Neural progenitor cell (in vitro differentiated cells): ENCODE measurements around the gene FAHD1. TPM values are rescaled to one million over a fixed set of nuclear protein-coding genes. Genes with fewer than 3 reads are reported as not detected.

Experiments used
- DNase-seq: peaks from one replicate; pipeline ENCODE4 v3.0.0-alpha.2; 2016; ENCODE audit warnings: low spot score
- H2AFZ ChIP-seq: fragments of 200-600 bp; sonication (generic); replicated peaks from 2 replicates; pipeline ENCODE4 v1.6.1; 2016; ENCODE audit warnings: antibody characterized with exemption
- H3F3A ChIP-seq: fragments of 200-600 bp; sonication (generic); 2 replicates; pipeline ENCODE4 v1.6.1; 2016; ENCODE audit warnings: antibody characterized with exemption, low read depth
- H3K27ac ChIP-seq: fragments of 200-600 bp; sonication (generic); 2 replicates; pipeline ENCODE4 v1.5.1; 2016; ENCODE audit warnings: mild to moderate bottlenecking
- H3K27me3 ChIP-seq: fragments of 200-600 bp; sonication (generic); 2 replicates; pipeline ENCODE4 v1.6.1; 2016; ENCODE audit warnings: mild to moderate bottlenecking, moderate library complexity
- H3K36me3 ChIP-seq: fragments of 200-600 bp; sonication (generic); 2 replicates; pipeline ENCODE4 v1.5.1; 2016
- H3K4me1 ChIP-seq: fragments of 200-600 bp; sonication (generic); 2 replicates; pipeline ENCODE4 v1.6.1; 2016; ENCODE audit warnings: mixed run types
- H3K4me2 ChIP-seq: fragments of 200-600 bp; sonication (generic); 2 replicates; pipeline ENCODE4 v1.6.1; 2016
- H3K4me3 ChIP-seq: fragments of 200-600 bp; sonication (generic); 2 replicates; pipeline ENCODE4 v1.5.1; 2016
- H3K79me2 ChIP-seq: fragments of 200-600 bp; sonication (generic); 2 replicates; pipeline ENCODE4 v1.6.1; 2016; ENCODE audit warnings: low read depth
- H3K9ac ChIP-seq: fragments of 200-600 bp; sonication (generic); 2 replicates; pipeline ENCODE4 v1.6.1; 2016
- H3K9me3 ChIP-seq: fragments of 200-600 bp; sonication (generic); 2 replicates; pipeline ENCODE4 v1.5.1; 2016; ENCODE audit warnings: low read depth
- H4K20me1 ChIP-seq: fragments of 200-600 bp; sonication (generic); 2 replicates; pipeline ENCODE4 v1.6.1; 2016; ENCODE audit warnings: low read depth
- H3K27ac Mint-ChIP-seq: 3 replicates; pipeline ENCODE4 v1.8.0; 2021; ENCODE audit warnings: mixed read lengths
- H3K27me3 Mint-ChIP-seq: 2 replicates; pipeline ENCODE4 v1.8.0; 2022; ENCODE audit warnings: low read depth, mild to moderate bottlenecking, inconsistent platforms, moderate library complexity, mixed read lengths; ENCODE audit not compliant: insufficient read depth
- H3K36me3 Mint-ChIP-seq: 3 replicates; pipeline ENCODE4 v1.8.0; 2021; ENCODE audit warnings: mixed read lengths
- H3K4me1 Mint-ChIP-seq: 3 replicates; pipeline ENCODE4 v1.8.0; 2021; ENCODE audit warnings: mixed read lengths
- H3K4me3 Mint-ChIP-seq: 3 replicates; pipeline ENCODE4 v1.8.0; 2021; ENCODE audit warnings: mild to moderate bottlenecking, moderate library complexity, mixed read lengths
- H3K9me3 Mint-ChIP-seq: 3 replicates; pipeline ENCODE4 v1.8.0; 2020; ENCODE audit warnings: mixed read lengths
- CTCF ChIP-seq: fragments of 200-600 bp; sonication (generic); IDR thresholded peaks from 2 replicates; pipeline ENCODE4 v1.5.1; 2017; ENCODE audit warnings: antibody characterized with exemption, mild to moderate bottlenecking
- EZH2 ChIP-seq: fragments of 200-600 bp; sonication (generic); IDR thresholded peaks from 2 replicates; pipeline ENCODE4 v1.6.1; 2017; ENCODE audit warnings: antibody characterized with exemption, mild to moderate bottlenecking, moderate library complexity
- EZH2phosphoT487 ChIP-seq: fragments of 200-600 bp; sonication (generic); IDR thresholded peaks from 2 replicates; pipeline ENCODE4 v1.6.1; 2017; ENCODE audit warnings: antibody characterized with exemption
- total RNA-seq: library from RNA; depleted of rRNA; stranded (reverse); fragments of >200 nt; gene quantifications from 2 replicates; pipeline ENCODE4 v1.2.3, GENCODE V29; 2015; ENCODE audit warnings: low replicate concordance

FAHD1 gene
- total RNA-seq, result 18.5 and 21.6 TPM in 2 replicates

- peak within 1 kb of the TSS; percentile 95 for H3K4me2 ChIP-seq
- no peaks in the 10 kb centered on the region for H3K36me3 ChIP-seq
- H2AFZ ChIP-seq, result peak within 1 kb of the TSS; percentile 82
- H3K9ac ChIP-seq, result peak within 1 kb of the TSS; percentile 53
- peak; percentile 96 for DNase-seq
- Mint-ChIP-seq H3K4me3 (peak within 1 kb of the TSS; percentile 95), H3K4me1 (peaks cover 24% of the 10 kb centered on the region), H3K27me3 (peaks cover 5% of the 10 kb centered on the region), H3K36me3 (peaks cover 1% of the 10 kb centered on the region), H3K9me3 (no peaks in the 10 kb centered on the region), H3K27ac (peak within 1 kb of the TSS; percentile 75)
- no peak within 1 kb of the TSS for H3K27ac ChIP-seq
- H3K9me3 ChIP-seq, result no peaks in the 10 kb centered on the region
- peaks cover 19% of the 10 kb centered on the region for H3F3A ChIP-seq
- H3K27me3 ChIP-seq, result no peaks in the 10 kb centered on the region
- peak within 1 kb of the TSS; percentile 73 for H3K4me3 ChIP-seq
- H3K79me2 ChIP-seq, result peaks cover 28% of the 10 kb centered on the region
- peaks cover 15% of the 10 kb centered on the region for H3K4me1 ChIP-seq
- H4K20me1 ChIP-seq, result peaks cover 24% of the 10 kb centered on the region
- TF ChIP-seq EZH2phosphoT487 (no peak), CTCF (no peak), EZH2 (no peak)
These were observed at the start of gene FAHD1, which contains the start of gene HAGH for GRCh38 chr16:1826691-1827573. Gene FAHD1, plus strand, starts transcription at chr16:1827206. Its CDS starts 33 bp downstream, at chr16:1827239. Gene HAGH, minus strand, starts transcription at chr16:1826825. Its CDS starts 38 bp downstream, at chr16:1826787.

- Histone ChIP-seq H3K27me3 (no peaks in the 10 kb centered on the region), H3K9ac (no peak overlapping the region), H3K27ac (no peak overlapping the region), H3K79me2 (peaks cover 31% of the 10 kb centered on the region), H3F3A (peaks cover 11% of the 10 kb centered on the region), H3K36me3 (no peaks in the 10 kb centered on the region), H3K4me2 (no peak overlapping the region), H2AFZ (no peak overlapping the region), H3K4me1 (peaks cover 11% of the 10 kb centered on the region), H3K4me3 (no peak overlapping the region), H3K9me3 (no peaks in the 10 kb centered on the region), H4K20me1 (peaks cover 39% of the 10 kb centered on the region)
- H3K27ac Mint-ChIP-seq, result no peak overlapping the region
- no peaks in the 10 kb centered on the region for H3K9me3 Mint-ChIP-seq
- H3K4me1 Mint-ChIP-seq, result peaks cover 11% of the 10 kb centered on the region
- no peak for TF ChIP-seq EZH2phosphoT487
- no peak for TF ChIP-seq EZH2
- no peak for TF ChIP-seq CTCF
- no peak for DNase-seq
- no peaks in the 10 kb centered on the region for H3K36me3 Mint-ChIP-seq
- H3K27me3 Mint-ChIP-seq, result peaks cover 5% of the 10 kb centered on the region
- H3K4me3 Mint-ChIP-seq, result no peak overlapping the region
These were observed 49.4 kb upstream of the FAHD1 start for GRCh38 chr16:1777375-1778199.

GRCh38 chr16:1778200-1779179, 48.5 kb upstream of the FAHD1 start:
- Mint-ChIP-seq H3K4me3 (no peak overlapping the region), H3K36me3 (no peaks in the 10 kb centered on the region), H3K27me3 (peaks cover 9% of the 10 kb centered on the region), H3K27ac (no peak overlapping the region), H3K4me1 (peaks cover 15% of the 10 kb centered on the region), H3K9me3 (no peaks in the 10 kb centered on the region)
- H3K79me2 ChIP-seq, result peaks cover 33% of the 10 kb centered on the region
- TF ChIP-seq EZH2 (no peak), EZH2phosphoT487 (no peak), CTCF (no peak)
- no peak overlapping the region for H3K4me3 ChIP-seq
- no peak overlapping the region for H3K4me2 ChIP-seq
- peaks cover 43% of the 10 kb centered on the region for H4K20me1 ChIP-seq
- peaks cover 15% of the 10 kb centered on the region for H3F3A ChIP-seq
- no peaks in the 10 kb centered on the region for H3K9me3 ChIP-seq
- H3K36me3 ChIP-seq, result no peaks in the 10 kb centered on the region
- peaks cover 11% of the 10 kb centered on the region for H3K4me1 ChIP-seq
- no peaks in the 10 kb centered on the region for H3K27me3 ChIP-seq
- H3K9ac ChIP-seq, result no peak overlapping the region
- no peak overlapping the region for H3K27ac ChIP-seq
- no peak overlapping the region for H2AFZ ChIP-seq
- DNase-seq, result no peak
